ENCODE measurements around the gene TECPR2.
"Not testable (repeated sequence)": the region's sequence is repeated elsewhere in the genome, so short reads cannot be mapped to it uniquely, and the experiment has no call there.

TECPR2 gene, protein sequence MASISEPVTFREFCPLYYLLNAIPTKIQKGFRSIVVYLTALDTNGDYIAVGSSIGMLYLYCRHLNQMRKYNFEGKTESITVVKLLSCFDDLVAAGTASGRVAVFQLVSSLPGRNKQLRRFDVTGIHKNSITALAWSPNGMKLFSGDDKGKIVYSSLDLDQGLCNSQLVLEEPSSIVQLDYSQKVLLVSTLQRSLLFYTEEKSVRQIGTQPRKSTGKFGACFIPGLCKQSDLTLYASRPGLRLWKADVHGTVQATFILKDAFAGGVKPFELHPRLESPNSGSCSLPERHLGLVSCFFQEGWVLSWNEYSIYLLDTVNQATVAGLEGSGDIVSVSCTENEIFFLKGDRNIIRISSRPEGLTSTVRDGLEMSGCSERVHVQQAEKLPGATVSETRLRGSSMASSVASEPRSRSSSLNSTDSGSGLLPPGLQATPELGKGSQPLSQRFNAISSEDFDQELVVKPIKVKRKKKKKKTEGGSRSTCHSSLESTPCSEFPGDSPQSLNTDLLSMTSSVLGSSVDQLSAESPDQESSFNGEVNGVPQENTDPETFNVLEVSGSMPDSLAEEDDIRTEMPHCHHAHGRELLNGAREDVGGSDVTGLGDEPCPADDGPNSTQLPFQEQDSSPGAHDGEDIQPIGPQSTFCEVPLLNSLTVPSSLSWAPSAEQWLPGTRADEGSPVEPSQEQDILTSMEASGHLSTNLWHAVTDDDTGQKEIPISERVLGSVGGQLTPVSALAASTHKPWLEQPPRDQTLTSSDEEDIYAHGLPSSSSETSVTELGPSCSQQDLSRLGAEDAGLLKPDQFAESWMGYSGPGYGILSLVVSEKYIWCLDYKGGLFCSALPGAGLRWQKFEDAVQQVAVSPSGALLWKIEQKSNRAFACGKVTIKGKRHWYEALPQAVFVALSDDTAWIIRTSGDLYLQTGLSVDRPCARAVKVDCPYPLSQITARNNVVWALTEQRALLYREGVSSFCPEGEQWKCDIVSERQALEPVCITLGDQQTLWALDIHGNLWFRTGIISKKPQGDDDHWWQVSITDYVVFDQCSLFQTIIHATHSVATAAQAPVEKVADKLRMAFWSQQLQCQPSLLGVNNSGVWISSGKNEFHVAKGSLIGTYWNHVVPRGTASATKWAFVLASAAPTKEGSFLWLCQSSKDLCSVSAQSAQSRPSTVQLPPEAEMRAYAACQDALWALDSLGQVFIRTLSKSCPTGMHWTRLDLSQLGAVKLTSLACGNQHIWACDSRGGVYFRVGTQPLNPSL (N-terminal part only)

GRCh38 chr14:102362545-102363181 is at the start of gene TECPR2, which contains the start of gene CINP:
Gene TECPR2, plus strand, starts transcription at chr14:102362941. Its CDS starts 13,781 bp downstream, at chr14:102376722.
Gene CINP, minus strand, starts transcription at chr14:102362890. Its CDS starts 39 bp downstream, at chr14:102362851.
- DNase-seq = peak; percentile 89 to 95 (median 94)

DNA sequence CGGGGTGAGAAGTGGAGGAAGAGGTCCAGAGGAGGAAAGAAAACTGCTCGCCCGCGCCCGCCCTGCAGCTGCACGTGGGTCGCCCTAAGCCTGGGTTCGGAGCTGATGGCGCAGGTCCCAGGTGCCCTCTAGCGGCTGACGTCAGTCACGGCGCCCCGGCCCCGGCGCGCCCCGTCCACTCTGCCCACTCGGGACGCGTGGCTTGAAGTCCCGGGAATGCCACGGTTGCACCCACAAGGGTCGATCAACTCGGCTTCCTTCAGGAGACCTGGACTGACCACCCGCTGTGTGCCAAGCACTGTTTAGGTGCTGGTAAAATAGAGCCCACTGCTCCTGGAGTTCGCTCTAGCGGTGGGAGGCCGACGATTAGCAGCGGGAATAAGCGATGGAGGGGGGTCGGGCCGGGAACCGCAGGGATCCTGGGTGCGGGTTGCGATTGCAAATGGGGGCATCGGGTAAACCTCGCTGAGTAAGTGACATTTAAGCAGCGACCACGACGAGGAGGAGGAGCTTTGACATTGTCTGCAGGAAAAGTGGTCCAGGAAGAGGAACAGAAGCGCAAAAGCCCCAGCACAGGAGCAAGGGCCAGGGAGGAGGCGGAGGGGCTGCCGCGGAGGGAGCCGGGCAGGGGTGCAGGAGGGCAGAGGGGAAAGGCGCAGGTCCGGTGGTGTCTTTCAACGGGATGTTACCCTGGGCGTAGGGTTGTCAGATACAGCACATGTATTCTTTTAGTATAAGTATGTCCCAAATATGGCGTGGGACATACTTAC is 48.3 kb upstream of the TECPR2 start:
- peak; percentile 57 to 73 (median 66) for DNase-seq

DNA sequence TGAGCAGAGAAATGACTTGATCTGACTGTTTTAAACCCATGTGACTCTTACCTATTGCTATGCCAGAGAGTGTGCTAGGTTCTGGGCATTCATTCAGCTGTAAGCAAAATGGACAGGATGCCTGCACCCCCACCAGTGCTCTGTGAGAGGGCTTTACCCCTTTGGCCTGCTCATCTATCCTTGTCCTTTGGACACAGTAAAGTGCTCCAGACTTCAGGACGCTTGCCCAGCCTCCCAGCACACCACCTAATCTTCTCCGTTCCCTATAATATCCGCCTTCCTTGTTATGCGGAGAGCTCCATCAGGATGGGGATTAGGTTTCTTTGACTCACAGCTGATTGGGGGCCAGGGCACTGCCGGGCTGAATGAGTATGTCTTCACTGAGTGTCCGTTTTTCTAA is 47.6 kb upstream of the TECPR2 start:
- no peak for DNase-seq

DNA sequence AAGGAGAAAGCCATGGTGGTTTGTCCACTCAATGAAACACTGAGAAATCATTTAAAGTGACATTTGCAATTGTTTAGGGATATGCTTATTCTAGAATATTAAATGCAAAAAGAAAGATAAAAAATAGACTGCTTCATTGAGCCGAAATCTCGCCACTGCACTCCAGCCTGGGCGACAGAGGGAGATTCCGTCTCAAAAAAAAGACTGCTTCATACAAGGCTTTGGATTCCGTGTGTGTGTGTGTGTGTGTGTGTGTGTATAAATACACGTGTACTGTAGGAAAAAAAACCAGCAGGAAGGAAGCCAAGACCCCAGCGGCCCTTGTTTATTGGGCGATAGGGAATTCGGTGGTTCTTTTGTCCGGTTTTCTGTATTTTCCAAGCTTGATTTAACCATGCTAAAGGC is 46.4 kb upstream of the TECPR2 start:
- peak in 1 of 4 experiments; percentile 16 for DNase-seq

DNA sequence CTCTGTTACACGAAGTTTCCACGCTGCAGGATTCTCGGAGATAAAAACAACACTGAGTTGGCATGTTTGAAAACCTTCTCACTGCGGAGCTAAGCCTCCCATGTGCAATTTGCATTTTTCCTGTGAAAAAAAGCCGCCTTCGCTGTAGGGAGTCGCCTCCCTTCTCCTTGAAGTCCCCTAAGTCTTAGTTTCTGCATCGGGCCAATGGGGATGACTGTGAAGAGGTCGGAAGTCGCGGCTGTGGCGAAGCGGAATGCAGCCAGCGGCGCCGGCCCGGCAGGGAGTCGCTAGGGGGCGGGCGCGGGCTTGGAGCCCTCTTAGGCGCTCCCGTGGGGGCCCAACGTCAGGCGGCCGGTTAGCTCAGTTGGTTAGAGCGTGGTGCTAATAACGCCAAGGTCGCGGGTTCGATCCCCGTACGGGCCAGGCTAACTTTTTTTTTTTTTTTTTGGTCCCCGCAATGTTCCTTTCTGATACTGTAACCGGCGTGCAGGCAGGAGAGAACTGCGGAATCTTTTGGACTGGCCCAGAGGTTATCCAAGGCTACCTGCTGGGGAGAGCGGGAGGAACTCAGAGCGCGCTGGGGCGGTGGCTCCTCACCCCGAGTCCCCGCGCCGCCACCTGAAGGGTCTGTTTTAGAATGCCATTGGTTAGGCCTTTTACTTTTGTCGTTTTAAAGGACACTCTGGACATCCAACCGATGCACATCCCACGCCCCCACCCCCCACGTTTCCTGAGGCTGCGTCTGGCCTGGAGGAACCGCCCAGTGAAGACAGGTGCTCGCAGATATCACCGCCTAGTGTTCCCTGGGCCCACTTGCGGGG is 45.8 kb upstream of the TECPR2 start:
- DNase-seq = peak; percentile 96 to 99 (median 98)

DNA sequence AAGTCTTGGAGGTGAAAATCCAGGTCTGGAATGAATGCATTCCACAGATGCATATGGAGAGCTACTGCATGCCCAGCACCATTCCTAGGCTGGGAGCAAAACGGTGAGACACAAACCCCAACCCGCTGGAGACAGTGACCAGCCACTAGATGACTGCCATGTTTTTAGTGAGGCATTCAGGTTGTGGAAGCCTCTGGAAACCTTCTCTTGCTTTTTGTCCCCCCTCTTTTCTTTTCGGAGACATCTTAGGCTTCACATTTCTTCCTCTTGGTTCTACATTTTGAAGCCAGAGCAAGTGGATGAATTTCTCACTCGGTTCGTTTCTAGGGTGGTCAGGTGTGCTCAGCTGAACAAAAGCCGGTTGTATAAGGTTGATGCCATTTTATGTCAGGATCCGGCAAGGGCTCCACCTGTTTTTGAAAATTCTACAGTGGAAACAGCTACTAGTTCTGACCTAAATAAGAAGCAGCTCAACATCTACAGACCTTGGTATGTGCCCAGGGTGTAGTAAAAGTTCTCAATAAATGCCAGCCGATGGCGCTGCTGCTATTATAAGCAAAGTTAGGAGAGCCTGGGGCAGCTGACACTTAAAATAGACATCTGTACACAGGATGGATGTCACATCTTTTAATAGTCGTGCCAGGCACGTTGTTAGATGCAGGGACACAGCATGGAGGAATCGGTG is 45.0 kb upstream of the TECPR2 start:
- DNase-seq = no peak

GRCh38 chr14:102318781-102319276 is 43.9 kb upstream of the TECPR2 start:
- no peak for DNase-seq

GRCh38 chr14:102319351-102320032 is 43.2 kb upstream of the TECPR2 start, which contains the start of gene ZNF839:
Gene ZNF839, plus strand, starts transcription at chr14:102319746. Its CDS starts 20 bp downstream, at chr14:102319766.
- peak; percentile 88 to 93 (median 90) for DNase-seq

DNA sequence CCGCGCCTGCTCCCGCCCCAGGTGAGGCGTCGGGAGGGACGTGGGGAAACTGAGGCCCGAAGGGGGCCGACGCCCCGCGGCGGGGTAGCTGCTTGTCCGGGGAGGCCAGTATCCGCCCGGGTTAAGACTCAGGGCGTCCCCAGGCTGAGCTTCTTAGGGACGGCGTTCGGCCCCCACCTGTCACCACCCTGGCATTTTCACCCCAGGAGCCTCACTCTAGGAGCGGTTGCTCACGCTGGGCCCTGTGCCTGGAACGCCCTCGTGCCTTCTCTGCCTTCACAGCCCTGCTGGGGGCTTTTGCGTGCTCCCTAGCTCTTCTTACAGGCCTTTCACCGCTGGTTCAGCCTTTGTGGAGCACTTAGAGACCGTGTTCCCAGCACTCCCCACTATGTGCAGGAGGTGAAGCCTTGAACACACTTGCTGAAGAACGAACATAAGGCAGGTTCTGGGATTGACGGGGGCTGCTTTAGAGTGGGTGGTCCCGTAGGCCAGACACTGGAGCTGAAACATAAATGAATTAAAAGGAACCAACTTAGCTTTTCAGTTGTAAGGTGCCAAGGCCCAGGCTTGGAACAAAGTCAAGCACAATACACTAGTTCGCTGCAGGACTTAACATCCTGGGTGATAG is 42.6 kb upstream of the TECPR2 start:
- DNase-seq = peak in 1 of 4 experiments; percentile 47

DNA sequence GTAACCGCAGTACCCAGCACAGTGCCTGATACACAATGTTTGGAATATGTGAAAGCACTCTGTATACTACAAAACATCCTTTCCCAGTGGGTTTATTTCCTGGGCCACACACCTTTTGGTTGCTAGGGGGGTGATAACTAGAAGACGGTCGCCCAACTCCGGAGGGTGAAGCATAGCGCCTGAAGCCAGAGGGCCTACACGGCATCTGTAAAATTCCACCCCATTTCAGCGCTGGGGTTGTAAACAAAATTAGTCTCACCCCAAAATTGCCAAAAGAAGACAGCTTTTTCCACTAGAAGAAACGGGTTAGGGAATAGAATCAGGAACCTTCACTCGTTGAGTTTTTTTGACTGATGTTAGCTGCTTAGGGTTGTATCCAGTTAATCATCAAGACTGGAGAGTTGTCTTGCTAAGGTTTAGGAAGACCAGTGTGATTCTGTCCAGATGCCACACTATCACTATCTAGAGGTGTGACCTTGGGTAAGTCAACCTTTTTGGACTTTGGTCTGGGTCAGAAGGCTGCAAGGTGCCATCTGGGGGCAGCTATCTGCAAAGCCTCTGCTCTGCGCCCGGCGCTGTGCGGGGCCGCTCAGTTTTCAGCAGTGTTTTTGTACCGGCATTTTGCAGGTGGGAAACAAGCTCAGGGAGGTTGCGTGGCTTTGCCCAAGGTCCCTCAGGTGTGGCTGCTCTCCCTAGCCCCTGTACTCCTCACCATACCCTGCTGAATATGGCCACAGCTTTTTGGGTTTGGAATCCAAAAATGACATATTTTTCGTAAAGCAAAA is 41.9 kb upstream of the TECPR2 start:
- no peak for DNase-seq

- DNase-seq = no peak
Measured at GRCh38 chr14:102321456-102322422, 41.0 kb upstream of the TECPR2 start.

- no peak for DNase-seq
Measured at GRCh38 chr14:102323102-102323501, 39.6 kb upstream of the TECPR2 start.

DNA sequence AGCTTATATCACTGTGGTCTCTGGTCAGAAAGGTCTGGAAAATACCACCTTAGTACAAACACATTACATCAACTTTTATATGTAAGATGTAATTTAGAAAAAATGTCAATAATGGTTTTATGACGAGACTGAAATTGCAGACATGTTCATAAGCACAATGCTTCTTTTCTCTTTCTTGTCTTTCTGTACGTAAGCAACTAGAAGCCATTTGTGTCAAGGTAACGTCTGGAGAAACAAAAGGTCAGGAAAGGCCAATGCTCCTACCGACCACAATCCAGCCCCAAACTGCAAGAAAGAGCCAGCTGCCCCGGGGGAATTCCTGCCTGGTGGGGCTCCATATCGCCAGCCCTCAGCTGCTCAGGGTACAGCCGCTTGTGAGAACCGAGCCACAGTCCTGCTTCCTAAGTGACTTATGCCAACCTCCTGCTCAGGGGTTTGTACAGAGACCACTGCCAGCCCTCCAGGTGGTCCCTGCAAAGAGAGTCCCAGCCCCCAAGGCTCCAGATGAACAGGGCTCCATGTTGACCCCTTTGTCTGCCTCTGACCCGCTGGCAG is 36.9 kb upstream of the TECPR2 start:
- no peak for DNase-seq

GRCh38 chr14:102326583-102326982 is 36.2 kb upstream of the TECPR2 start:
- no peak for DNase-seq

DNA sequence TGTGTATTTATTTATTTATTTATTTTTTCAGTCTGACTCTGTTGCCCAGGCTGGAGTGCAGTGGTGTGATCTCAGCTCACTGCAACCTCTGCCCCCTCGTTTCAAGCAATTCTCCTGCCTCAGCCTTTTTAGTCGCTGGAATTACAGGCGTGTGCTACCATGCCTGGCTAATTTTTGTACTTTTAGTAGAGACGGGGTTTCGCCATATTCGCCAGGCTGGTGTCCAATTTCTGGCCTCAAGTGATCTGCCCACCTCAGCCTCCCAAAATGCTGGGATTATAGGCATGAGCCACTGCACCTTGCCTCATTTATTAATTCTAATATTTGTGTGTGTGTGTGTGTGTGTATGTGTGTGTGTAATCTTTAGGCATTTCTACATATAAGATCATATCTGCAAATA is 33.4 kb upstream of the TECPR2 start:
- DNase-seq = not testable (repeated sequence)

DNA sequence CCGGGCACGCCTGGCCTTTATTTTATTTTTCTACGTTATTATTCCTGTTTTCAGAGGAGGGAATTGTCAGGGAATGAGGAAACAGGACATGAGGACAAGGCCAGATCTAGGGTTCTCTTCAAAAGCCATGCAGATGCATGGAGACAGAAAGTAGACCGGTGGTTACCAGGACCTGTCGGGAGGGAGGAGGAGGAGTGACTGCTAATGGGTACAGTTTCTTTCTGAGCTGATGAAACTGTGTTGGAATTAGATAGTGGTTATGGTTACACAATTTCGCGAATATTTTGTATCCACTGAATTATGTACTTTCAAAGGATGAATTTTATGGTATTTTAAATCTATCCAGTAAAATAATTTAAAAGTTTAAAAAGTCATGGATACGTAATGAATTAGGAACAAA is 31.9 kb upstream of the TECPR2 start:
- DNase-seq = no peak

All from activated naive CD4-positive, alpha-beta T cell (primary cell).